Measurements from ENCODE around the gene ACAP2.

The ACAP2 gene

GRCh38 chr3:195251336-195252065 lies 191.3 kb downstream of the ACAP2 start:
- H3K14ac ChIP-seq (ENCODE audit: low read length), result no peak overlapping the region
- no peak overlapping the region for H2BK120ac ChIP-seq (ENCODE audit: insufficient read depth, low read length, poor library complexity)
- H2AK5ac ChIP-seq (ENCODE audit: low read length), result no peak overlapping the region
- no peak for DNase-seq
- no peak overlapping the region for H2AFZ ChIP-seq (ENCODE audit: insufficient read depth, low read length, poor library complexity)
- no peak overlapping the region for H3K27ac ChIP-seq (ENCODE audit: low read depth, low read length)
- H3K18ac ChIP-seq (ENCODE audit: low read length), result no peak overlapping the region
- peaks cover 0 to 2% of the 10 kb centered on the region in 2 experiments for H3K36me3 ChIP-seq (ENCODE audit: control insufficient read depth in 1 of 2, insufficient read depth in 2 of 2, low read length in 2 of 2)
- H3K4me3 ChIP-seq (ENCODE audit: low read depth, low read length), result no peak overlapping the region
- no peaks in the 10 kb centered on the region for H3K4me1 ChIP-seq (ENCODE audit: control insufficient read depth in 1 of 2, insufficient read depth in 2 of 2, low read length in 2 of 2)
- no peak overlapping the region for H4K12ac ChIP-seq (ENCODE audit: low read depth, low read length)
- no peaks in the 10 kb centered on the region for H3K27me3 ChIP-seq (ENCODE audit: insufficient read depth, low read length)
- no peaks in the 10 kb centered on the region for H3K79me1 ChIP-seq (ENCODE audit: low read length)
- no peak overlapping the region for H3K23ac ChIP-seq (ENCODE audit: low read length)
- peaks cover 4% of the 10 kb centered on the region for H3K9me3 ChIP-seq (ENCODE audit: insufficient read depth, low read depth, low read length)
- H3K4me2 ChIP-seq (ENCODE audit: low read length), result no peak overlapping the region
- H3K4ac ChIP-seq (ENCODE audit: low read depth, low read length), result no peak overlapping the region
- H4K8ac ChIP-seq (ENCODE audit: low read depth, low read length), result no peak overlapping the region
- H3K79me2 ChIP-seq (ENCODE audit: control insufficient read depth, insufficient read depth, low read length, poor library complexity), result no peaks in the 10 kb centered on the region
- no peak overlapping the region for H2BK5ac ChIP-seq (ENCODE audit: low read depth, low read length, poor library complexity)
- WGBS (ENCODE audit: extremely low coverage, insufficient coverage, insufficient read length), result no CpG with 5 or more reads among the region's 14 CpGs
- H3K9ac ChIP-seq (ENCODE audit: low read length), result no peak overlapping the region
- no peak overlapping the region for H2BK12ac ChIP-seq (ENCODE audit: low read length)
- no peak overlapping the region for H4K91ac ChIP-seq (ENCODE audit: low read depth, low read length)

DNA sequence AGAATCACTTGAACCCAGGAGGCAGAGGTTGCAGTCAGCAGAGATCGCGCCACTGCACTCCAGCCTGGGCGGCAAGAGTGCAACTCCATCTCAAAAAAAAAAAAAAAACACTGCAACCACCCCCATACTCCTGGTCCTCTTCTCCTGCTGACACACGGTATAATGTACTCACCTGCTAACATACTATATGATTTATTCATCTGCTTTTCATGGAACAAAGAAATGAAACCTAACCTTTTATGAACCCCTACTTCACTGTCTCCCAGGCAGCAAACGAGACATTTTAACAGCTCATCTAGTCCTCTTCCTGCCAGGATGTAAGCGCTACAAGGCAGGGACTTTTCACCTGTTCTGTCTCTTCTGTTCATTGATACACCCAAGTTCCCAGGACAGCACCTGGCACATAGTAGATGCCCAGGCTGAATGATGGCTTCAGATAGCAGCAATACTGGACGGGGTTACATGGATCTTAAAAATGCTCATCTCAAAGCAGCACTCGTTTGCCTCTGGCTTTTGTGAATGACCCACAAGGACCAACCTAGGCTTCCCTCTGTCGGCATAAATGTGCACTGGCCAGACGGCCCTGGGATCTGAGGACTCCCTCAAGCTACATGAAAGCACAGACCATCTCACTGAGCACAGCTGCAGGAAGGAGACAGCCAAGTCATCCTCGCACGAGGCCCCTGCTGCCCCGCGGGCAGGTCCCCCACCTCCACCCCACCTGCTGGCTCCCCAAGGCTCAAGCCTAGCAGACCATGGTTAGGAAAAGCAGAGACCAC lies 192.2 kb downstream of the ACAP2 start:
- no peak overlapping the region for H2AK5ac ChIP-seq (ENCODE audit: low read length)
- H3K9ac ChIP-seq (ENCODE audit: low read length), result no peak overlapping the region
- no peak overlapping the region for H2BK5ac ChIP-seq (ENCODE audit: low read depth, low read length, poor library complexity)
- peaks cover 0 to 2% of the 10 kb centered on the region in 2 experiments for H3K36me3 ChIP-seq (ENCODE audit: control insufficient read depth in 1 of 2, insufficient read depth in 2 of 2, low read length in 2 of 2)
- H3K4ac ChIP-seq (ENCODE audit: low read depth, low read length), result no peak overlapping the region
- no peaks in the 10 kb centered on the region for H3K4me1 ChIP-seq (ENCODE audit: control insufficient read depth in 1 of 2, insufficient read depth in 2 of 2, low read length in 2 of 2)
- H2AFZ ChIP-seq (ENCODE audit: insufficient read depth, low read length, poor library complexity), result no peak overlapping the region
- no peak overlapping the region for H3K23ac ChIP-seq (ENCODE audit: low read length)
- no peaks in the 10 kb centered on the region for H3K27me3 ChIP-seq (ENCODE audit: insufficient read depth, low read length)
- H4K8ac ChIP-seq (ENCODE audit: low read depth, low read length), result no peak overlapping the region
- H3K27ac ChIP-seq (ENCODE audit: low read depth, low read length), result no peak overlapping the region
- peaks cover 4% of the 10 kb centered on the region for H3K9me3 ChIP-seq (ENCODE audit: insufficient read depth, low read depth, low read length)
- DNase-seq, result no peak
- no peak overlapping the region for H2BK12ac ChIP-seq (ENCODE audit: low read length)
- no peaks in the 10 kb centered on the region for H3K79me2 ChIP-seq (ENCODE audit: control insufficient read depth, insufficient read depth, low read length, poor library complexity)
- no peak overlapping the region for H4K12ac ChIP-seq (ENCODE audit: low read depth, low read length)
- WGBS (ENCODE audit: extremely low coverage, insufficient coverage, insufficient read length), result no CpG with 5 or more reads among the region's 14 CpGs
- H3K18ac ChIP-seq (ENCODE audit: low read length), result no peak overlapping the region
- no peak overlapping the region for H4K91ac ChIP-seq (ENCODE audit: low read depth, low read length)
- H3K4me3 ChIP-seq (ENCODE audit: low read depth, low read length), result no peak overlapping the region
- H2BK120ac ChIP-seq (ENCODE audit: insufficient read depth, low read length, poor library complexity), result no peak overlapping the region
- H3K14ac ChIP-seq (ENCODE audit: low read length), result no peak overlapping the region
- H3K79me1 ChIP-seq (ENCODE audit: low read length), result no peaks in the 10 kb centered on the region
- no peak overlapping the region for H3K4me2 ChIP-seq (ENCODE audit: low read length)

DNA sequence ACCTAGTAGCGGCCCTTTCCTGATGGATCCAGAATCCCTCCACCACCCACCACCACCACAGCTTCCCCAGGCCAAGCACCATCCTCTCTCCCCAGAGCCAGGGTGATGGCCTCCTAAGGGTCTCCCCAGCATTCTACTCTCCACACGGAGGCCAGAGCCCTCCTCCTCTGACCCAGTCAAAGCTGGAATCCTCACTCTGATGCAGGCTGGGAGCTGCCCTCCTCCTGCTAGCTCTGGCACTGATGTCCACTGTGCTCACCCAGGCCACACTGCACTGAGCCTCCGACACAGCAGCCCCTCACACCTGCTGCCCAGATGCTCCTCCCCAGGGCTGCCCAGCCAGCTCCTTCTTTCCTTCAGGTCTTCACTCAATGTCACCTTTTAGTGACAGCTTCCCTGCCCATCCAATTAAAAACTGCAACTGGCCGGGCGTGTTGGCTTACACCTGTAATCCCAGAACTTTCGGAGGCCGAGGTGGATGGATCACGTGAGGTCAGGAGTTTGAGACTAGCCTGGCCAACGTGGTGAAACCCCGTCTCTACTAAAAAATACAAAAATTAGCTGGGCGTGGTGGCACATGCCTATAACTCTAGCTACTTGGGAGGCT lies 192.9 kb downstream of the ACAP2 start:
- H3K27ac ChIP-seq (ENCODE audit: low read depth, low read length), result no peak overlapping the region
- H3K18ac ChIP-seq (ENCODE audit: low read length), result no peak overlapping the region
- no peak overlapping the region for H2AK5ac ChIP-seq (ENCODE audit: low read length)
- no peak overlapping the region for H3K4me3 ChIP-seq (ENCODE audit: low read depth, low read length)
- no CpG with 5 or more reads among the region's 11 CpGs for WGBS (ENCODE audit: extremely low coverage, insufficient coverage, insufficient read length)
- no peak overlapping the region for H3K4ac ChIP-seq (ENCODE audit: low read depth, low read length)
- H3K79me2 ChIP-seq (ENCODE audit: control insufficient read depth, insufficient read depth, low read length, poor library complexity), result no peaks in the 10 kb centered on the region
- H4K12ac ChIP-seq (ENCODE audit: low read depth, low read length), result no peak overlapping the region
- no peaks in the 10 kb centered on the region for H3K27me3 ChIP-seq (ENCODE audit: insufficient read depth, low read length)
- no peak overlapping the region for H3K9ac ChIP-seq (ENCODE audit: low read length)
- no peaks in the 10 kb centered on the region for H3K79me1 ChIP-seq (ENCODE audit: low read length)
- H3K14ac ChIP-seq (ENCODE audit: low read length), result no peak overlapping the region
- DNase-seq, result no peak
- H2BK12ac ChIP-seq (ENCODE audit: low read length), result no peak overlapping the region
- H4K8ac ChIP-seq (ENCODE audit: low read depth, low read length), result no peak overlapping the region
- no peak overlapping the region for H2BK5ac ChIP-seq (ENCODE audit: low read depth, low read length, poor library complexity)
- H4K91ac ChIP-seq (ENCODE audit: low read depth, low read length), result no peak overlapping the region
- no peak overlapping the region for H2AFZ ChIP-seq (ENCODE audit: insufficient read depth, low read length, poor library complexity)
- H3K9me3 ChIP-seq (ENCODE audit: insufficient read depth, low read depth, low read length), result peaks cover 4% of the 10 kb centered on the region
- no peak overlapping the region for H2BK120ac ChIP-seq (ENCODE audit: insufficient read depth, low read length, poor library complexity)
- no peaks in the 10 kb centered on the region for H3K4me1 ChIP-seq (ENCODE audit: control insufficient read depth in 1 of 2, insufficient read depth in 2 of 2, low read length in 2 of 2)
- no peak overlapping the region for H3K23ac ChIP-seq (ENCODE audit: low read length)
- H3K36me3 ChIP-seq (ENCODE audit: control insufficient read depth in 1 of 2, insufficient read depth in 2 of 2, low read length in 2 of 2), result no peaks in the 10 kb centered on the region
- no peak overlapping the region for H3K4me2 ChIP-seq (ENCODE audit: low read length)

- Histone ChIP-seq H4K91ac (ENCODE audit: low read depth, low read length) (no peak overlapping the region), H3K9ac (ENCODE audit: low read length) (no peak overlapping the region), H2AFZ (ENCODE audit: insufficient read depth, low read length, poor library complexity) (no peak overlapping the region), H3K4me1 (ENCODE audit: control insufficient read depth in 1 of 2, insufficient read depth in 2 of 2, low read length in 2 of 2) (no peaks in the 10 kb centered on the region), H3K14ac (ENCODE audit: low read length) (no peak overlapping the region), H2AK5ac (ENCODE audit: low read length) (no peak overlapping the region), H3K4me3 (ENCODE audit: low read depth, low read length) (peak overlapping the region; percentile 11), H3K36me3 (ENCODE audit: control insufficient read depth in 1 of 2, insufficient read depth in 2 of 2, low read length in 2 of 2) (no peaks in the 10 kb centered on the region), H3K27me3 (ENCODE audit: insufficient read depth, low read length) (no peaks in the 10 kb centered on the region), H3K79me2 (ENCODE audit: control insufficient read depth, insufficient read depth, low read length, poor library complexity) (no peaks in the 10 kb centered on the region), H3K4ac (ENCODE audit: low read depth, low read length) (no peak overlapping the region), H3K4me2 (ENCODE audit: low read length) (no peak overlapping the region), H3K23ac (ENCODE audit: low read length) (no peak overlapping the region), H4K12ac (ENCODE audit: low read depth, low read length) (no peak overlapping the region), H3K27ac (ENCODE audit: low read depth, low read length) (no peak overlapping the region), H3K18ac (ENCODE audit: low read length) (no peak overlapping the region), H4K8ac (ENCODE audit: low read depth, low read length) (no peak overlapping the region), H2BK120ac (ENCODE audit: insufficient read depth, low read length, poor library complexity) (no peak overlapping the region), H3K79me1 (ENCODE audit: low read length) (no peaks in the 10 kb centered on the region), H2BK12ac (ENCODE audit: low read length) (no peak overlapping the region), H3K9me3 (ENCODE audit: insufficient read depth, low read depth, low read length) (peaks cover 4% of the 10 kb centered on the region), H2BK5ac (ENCODE audit: low read depth, low read length, poor library complexity) (no peak overlapping the region)
- DNase-seq, result no peak
- WGBS (ENCODE audit: extremely low coverage, insufficient coverage, insufficient read length), result no CpG with 5 or more reads among the region's 21 CpGs
These were observed 193.6 kb downstream of the ACAP2 start for GRCh38 chr3:195249057-195249770.
